ENCODE results near the gene MBD3L5.
"Not testable (repeated sequence)": the region's sequence is repeated elsewhere in the genome, so short reads cannot be mapped to it uniquely, and the experiment has no call there.

The MBD3L5 gene

GRCh38 chr19:7041563-7041962, 11.2 kb downstream of the MBD3L5 start:
- DNase-seq; in situ Hi-C loops (cut with HindIII; ENCODE audit: low pct_ligation_motif_present, low pct_unique_long_range_greater_than_20kb, low sequenced_read_pairs): not testable (repeated sequence)

DNA sequence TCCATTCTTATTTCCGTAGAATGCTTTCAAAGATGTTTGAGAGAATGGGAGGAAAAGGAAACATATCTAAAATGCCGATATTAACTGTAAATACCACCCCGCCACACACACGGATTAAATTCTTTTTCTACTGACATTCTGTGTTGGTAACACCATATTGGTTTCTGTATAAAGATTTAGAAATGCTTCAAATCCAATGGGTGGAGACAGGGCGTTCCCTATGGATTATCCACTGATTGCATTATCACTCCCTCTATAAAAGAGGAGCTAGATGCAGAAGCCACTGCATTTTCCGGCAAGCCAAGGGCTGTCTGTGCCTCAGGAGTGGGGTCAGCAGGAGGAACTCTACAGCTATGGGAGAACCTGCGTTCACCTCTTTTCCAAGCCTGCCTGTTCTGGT, 18.6 kb downstream of the MBD3L5 start, which contains the start of gene MBD3L2:
Gene MBD3L2 (plus strand): TSS at position 301 of the 400 bp plus-strand sequence. CDS start 53 bp downstream, at position 354.
- in situ Hi-C loops (cut with HindIII; ENCODE audit: low pct_ligation_motif_present, low pct_unique_long_range_greater_than_20kb, low sequenced_read_pairs); DNase-seq: not testable (repeated sequence)

- in situ Hi-C loops (cut with HindIII; ENCODE audit: low pct_ligation_motif_present, low pct_unique_long_range_greater_than_20kb, low sequenced_read_pairs); DNase-seq: not testable (repeated sequence)
Measured at GRCh38 chr19:7051421-7051820, 21.0 kb downstream of the MBD3L5 start.

DNA sequence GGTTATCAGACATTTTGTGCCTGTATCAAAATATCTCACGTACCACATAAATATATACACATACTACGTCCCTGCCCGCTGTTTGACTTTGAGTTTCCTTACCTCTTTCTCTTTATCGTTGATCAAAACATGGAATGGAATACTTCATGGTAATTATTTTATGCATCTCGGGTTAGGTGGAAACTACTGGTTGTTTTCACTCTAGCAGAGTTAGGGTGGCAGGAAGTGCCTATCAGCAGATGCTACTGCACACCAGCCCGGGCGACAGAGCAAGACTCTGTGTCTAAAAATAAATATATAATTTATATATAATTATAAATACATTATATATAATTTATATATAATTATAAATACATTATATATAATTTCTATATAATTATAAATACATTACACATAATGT, 22.5 kb downstream of the MBD3L5 start:
- in situ Hi-C loops (cut with HindIII; ENCODE audit: low pct_ligation_motif_present, low pct_unique_long_range_greater_than_20kb, low sequenced_read_pairs); DNase-seq: not testable (repeated sequence)

GRCh38 chr19:7054635-7055368, 24.4 kb downstream of the MBD3L5 start:
- DNase-seq; in situ Hi-C loops (cut with HindIII; ENCODE audit: low pct_ligation_motif_present, low pct_unique_long_range_greater_than_20kb, low sequenced_read_pairs): not testable (repeated sequence)

DNA sequence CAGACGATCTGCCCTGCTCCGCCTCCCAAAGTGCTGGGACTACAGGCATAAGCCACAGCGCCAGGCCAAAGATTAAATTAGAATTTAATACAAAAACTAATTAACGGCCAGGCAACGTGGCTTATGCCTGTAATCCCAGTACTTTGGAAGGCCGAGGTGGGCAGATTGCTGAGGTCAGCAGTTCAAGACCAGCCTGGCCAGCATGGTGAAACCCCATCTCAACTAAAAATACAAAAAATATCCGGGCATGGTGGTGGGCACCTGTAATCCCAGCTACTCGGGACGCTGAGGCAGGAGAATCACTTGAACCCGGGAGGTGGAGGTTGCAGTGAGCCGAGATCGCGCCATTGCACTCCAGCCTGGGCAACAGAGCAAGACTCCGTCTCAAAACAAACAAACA, 25.3 kb downstream of the MBD3L5 start:
- in situ Hi-C loops (cut with HindIII; ENCODE audit: low pct_ligation_motif_present, low pct_unique_long_range_greater_than_20kb, low sequenced_read_pairs); DNase-seq: not testable (repeated sequence)

- DNase-seq; in situ Hi-C loops (cut with HindIII; ENCODE audit: low pct_ligation_motif_present, low pct_unique_long_range_greater_than_20kb, low sequenced_read_pairs): not testable (repeated sequence)
Measured at GRCh38 chr19:7056371-7056770, 26.0 kb downstream of the MBD3L5 start.

- in situ Hi-C loops (cut with HindIII; ENCODE audit: low pct_ligation_motif_present, low pct_unique_long_range_greater_than_20kb, low sequenced_read_pairs); DNase-seq: not testable (repeated sequence)
Measured at GRCh38 chr19:7058576-7058975, 28.2 kb downstream of the MBD3L5 start, which contains the start of gene MBD3L3. Gene MBD3L3, minus strand, starts transcription at chr19:7058676. Its CDS starts 71 bp downstream, at chr19:7058605.

DNA sequence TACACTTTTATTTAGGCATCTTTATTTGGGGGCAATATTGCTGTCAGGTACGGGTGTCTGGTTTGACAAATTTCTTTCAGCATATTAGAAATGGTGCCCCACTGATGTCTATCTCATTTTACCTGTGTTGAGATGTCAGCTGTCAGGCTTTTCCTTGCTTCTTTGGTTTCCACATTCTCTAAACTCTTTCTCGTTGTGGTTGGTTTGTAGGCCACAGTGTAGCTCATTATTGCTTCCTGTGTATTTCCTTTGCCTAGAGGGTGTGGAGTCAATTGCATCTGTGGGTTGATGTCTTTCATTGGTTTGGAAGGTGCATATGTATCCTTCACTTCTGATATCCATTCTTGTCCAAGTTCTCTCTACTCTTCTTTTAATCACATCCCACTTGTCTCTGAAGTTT, 29.6 kb downstream of the MBD3L5 start:
- in situ Hi-C loops (cut with HindIII; ENCODE audit: low pct_ligation_motif_present, low pct_unique_long_range_greater_than_20kb, low sequenced_read_pairs); DNase-seq: not testable (repeated sequence)

DNA sequence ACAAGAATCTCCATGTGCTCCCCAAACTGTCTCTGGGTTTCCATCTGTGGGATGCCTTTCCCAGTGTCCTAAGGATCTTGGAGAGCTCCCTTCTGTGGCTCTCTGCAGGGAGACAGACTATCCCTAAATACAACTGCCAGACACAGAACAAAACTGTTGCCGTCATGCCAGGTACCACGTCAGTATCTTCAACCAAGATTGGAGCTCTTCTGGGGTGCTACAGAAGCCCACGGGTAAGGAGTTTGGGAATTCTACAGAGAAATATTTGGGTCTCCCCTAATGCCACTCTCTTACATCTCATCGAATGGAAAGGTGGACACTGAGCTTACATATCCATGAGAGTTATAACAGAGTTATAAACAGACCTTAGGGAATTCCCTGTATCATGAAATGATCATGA, 33.0 kb downstream of the MBD3L5 start:
- in situ Hi-C loops (cut with HindIII; ENCODE audit: low pct_ligation_motif_present, low pct_unique_long_range_greater_than_20kb, low sequenced_read_pairs): no loop called here
- no peak for DNase-seq

DNA sequence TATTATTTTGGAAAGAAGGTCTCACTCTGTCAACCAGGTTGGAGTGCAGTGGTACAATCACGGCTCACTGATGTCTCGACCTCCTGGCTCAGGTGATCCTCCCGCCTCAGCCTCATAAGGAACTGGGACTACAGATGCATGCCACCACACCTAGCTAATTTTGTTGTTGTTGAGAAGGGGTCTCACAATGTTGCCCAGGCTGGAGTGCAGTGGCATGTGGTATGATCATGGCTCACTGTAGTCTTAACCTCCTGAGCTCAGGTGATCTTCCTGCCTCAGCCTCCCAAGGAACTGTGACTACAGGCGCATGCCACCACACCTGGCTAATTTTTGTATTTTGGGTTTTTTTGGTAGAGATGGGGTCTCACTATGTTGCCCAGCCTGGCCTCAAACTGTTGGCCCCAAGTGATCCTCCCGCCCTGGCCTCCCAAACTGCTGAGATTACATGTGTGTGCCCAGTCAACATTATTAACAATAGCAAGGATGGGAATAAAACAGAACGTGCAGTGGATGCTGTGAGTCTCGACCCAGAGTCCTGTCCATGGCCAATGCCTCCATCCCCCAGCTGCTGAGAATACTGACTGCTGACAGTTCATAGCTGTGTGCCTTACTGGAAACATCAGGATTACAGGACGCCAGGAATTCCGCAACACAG, 33.5 kb downstream of the MBD3L5 start:
- no peak for DNase-seq
- in situ Hi-C loops (cut with HindIII; ENCODE audit: low pct_ligation_motif_present, low pct_unique_long_range_greater_than_20kb, low sequenced_read_pairs): no loop called here

- in situ Hi-C loops (cut with HindIII; ENCODE audit: low pct_ligation_motif_present, low pct_unique_long_range_greater_than_20kb, low sequenced_read_pairs); DNase-seq: not testable (repeated sequence)
Measured at GRCh38 chr19:7067122-7067521, 36.7 kb downstream of the MBD3L5 start.

DNA sequence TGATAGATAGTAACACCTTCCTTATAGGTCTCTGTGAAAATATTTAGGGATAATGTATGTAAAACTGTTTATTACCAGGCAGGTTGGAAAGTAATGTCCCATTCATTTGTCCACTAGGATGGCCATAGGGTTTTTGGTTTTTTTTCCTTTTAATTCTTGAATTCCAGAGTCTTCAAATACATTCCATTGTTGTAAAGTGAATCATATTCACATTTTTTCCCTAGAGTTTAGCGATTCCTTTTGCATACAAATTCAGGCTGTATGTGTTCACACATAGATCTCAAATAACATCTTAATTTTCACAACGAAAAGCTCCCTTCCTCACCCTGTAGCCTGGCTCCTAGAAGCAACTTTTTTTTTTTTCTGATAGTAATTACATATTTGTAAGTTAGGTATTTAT, 37.3 kb downstream of the MBD3L5 start:
- in situ Hi-C loops (cut with HindIII; ENCODE audit: low pct_ligation_motif_present, low pct_unique_long_range_greater_than_20kb, low sequenced_read_pairs): no loop called here
- no peak for DNase-seq

DNA sequence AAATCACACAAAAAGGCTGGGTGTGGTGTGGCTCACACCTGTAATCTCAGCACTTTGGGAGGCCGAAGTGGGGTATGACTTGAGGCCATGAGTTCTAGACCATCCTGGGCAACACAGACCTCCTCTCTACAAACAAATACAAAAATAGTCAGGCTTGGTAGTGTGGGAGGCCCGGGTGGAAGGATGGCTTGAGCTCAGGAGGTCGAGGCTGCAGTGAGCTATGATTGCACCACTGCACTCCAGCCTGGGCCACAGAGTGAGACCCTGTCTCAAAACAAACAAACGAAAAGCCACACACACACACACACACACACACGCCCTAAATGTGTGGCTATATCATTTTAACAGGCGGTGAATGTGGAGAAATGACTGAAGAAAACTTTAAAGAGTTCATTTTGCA, 38.2 kb downstream of the MBD3L5 start:
- in situ Hi-C loops (cut with HindIII; ENCODE audit: low pct_ligation_motif_present, low pct_unique_long_range_greater_than_20kb, low sequenced_read_pairs): no loop called here

DNA sequence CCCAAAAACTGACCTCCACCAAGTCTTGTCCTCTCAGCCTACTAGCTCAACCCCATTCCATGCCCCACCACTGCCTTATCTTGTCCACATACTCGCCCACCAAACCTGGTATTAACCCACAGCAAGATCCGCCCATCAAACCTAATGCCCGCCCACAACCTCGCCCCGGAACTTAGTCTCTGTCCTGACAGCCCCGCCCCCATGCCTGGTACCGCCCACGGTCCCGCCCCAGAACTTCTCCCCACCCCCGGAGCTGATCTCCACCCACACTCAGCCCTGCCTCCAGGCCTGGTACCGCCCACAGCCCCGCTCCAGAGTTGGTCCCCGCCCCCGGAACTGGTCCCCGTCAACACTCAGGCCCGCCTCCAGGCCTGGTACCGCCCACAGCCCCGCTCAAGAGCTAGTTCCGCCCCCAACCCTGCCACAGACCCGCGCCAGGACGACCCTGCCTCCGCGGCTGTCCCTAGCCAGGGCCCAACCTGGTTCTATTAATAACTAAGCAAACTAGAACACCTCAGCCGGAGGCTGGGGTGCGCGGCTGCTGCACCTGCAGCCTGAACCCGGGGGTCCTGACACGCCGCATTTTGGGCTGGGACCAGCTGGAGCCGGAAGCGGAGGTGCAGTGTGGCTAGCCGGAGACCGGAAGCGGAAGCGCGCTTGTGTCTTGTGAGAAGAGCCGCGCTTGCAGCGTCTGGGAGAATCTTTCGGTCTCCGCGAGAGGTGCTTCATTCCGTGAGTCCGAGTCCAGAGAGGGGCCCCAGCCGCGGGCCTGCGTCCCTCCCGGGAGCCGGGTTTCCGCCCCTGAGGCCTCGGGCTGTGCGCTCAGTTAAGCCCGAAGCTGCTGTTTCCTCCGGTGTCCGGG, 38.9 kb downstream of the MBD3L5 start, which contains the start of gene ZNF557:
Gene ZNF557 (plus strand): TSS at position 662 of the 862 bp plus-strand sequence. CDS start 5,372 bp downstream, outside the sequence.
- in situ Hi-C loops (cut with HindIII; ENCODE audit: low pct_ligation_motif_present, low pct_unique_long_range_greater_than_20kb, low sequenced_read_pairs): no loop called here
- DNase-seq: peak; percentile 93

More for the DNA sequence above, 38.2 kb downstream of the MBD3L5 start:
- no peak for DNase-seq

DNA sequence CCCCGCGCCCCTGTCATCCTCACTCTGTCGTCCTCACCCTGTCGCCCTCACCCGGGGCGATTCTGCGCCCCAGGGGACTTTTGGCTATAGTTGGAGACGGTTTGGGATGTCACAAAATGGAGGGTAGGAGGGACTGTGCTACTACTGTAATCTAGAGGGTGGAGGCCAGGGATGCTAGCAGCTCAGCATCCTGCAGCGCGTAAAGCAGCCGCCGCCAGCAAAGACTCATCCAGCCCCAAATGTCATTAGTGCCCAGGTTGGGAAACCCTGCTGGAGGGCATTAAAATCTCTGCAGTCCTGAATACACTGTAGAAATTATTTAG, 39.5 kb downstream of the MBD3L5 start:
- DNase-seq: peak; percentile 1
- in situ Hi-C loops (cut with HindIII; ENCODE audit: low pct_ligation_motif_present, low pct_unique_long_range_greater_than_20kb, low sequenced_read_pairs): no loop called here

DNA sequence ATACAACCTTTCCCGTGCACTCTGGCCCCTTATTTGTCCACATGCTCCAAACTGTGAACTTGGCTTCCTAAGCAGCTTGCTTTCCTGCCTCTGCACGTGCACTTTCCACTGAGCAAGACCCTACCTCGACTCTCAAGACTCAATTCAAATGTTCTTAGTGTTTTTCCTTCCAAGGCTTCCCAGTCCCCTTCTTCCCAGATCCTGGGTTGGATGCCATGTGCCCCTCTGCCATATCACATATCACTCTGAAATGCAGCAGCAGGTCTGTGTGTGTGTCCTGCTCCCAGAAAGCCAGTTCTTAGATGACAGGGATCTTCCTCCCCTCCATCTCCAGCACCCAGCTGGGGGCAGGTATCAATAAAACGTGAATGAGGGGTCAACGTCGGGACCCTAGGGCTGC, 42.2 kb downstream of the MBD3L5 start:
- no peak for DNase-seq
- in situ Hi-C loops (cut with HindIII; ENCODE audit: low pct_ligation_motif_present, low pct_unique_long_range_greater_than_20kb, low sequenced_read_pairs): no loop called here

DNA sequence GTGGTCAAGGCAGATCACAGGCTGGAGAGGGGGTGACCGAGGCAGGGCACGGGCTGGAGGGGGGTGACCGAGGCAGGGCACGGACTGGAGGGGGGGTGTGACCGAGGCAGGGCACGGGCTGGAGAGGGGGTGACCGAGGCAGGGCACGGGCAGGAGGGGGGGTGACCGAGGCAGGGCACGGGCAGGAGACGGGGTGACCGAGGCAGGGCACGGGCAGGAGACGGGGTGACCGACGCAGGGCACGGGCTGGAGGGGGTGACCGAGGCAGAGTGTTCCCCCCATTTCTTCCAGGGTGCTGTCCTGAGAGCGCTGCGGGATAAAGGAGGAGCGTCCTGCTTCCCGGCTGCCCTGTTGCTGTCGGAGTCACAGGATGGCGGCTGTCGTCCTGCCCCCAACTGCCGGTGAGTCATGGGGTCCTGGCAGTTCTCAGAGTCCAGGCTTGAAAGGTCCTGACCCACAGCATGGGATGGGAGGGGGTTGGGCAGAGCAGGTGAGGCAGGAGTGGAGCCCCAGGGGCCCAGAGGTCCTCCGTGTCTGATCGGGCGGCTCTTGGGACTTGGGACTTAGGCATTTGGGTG, 44.4 kb downstream of the MBD3L5 start:
- in situ Hi-C loops (cut with HindIII; ENCODE audit: low pct_ligation_motif_present, low pct_unique_long_range_greater_than_20kb, low sequenced_read_pairs): no loop called here
- DNase-seq: no peak
